Liver (tissue), 9 donors: Measurements from ENCODE around the gene FMN2. TPM values are rescaled to one million over a fixed set of nuclear protein-coding genes. Genes with fewer than 3 reads are reported as not detected.

Source experiments
- DNase-seq: peaks from one replicate; pipeline ENCODE4 v3.0.0-alpha.2; 2017; ENCODE audit warnings: low spot score
- H3K27ac ChIP-seq, 2 donors: one replicate each; pipeline ENCODE4 v1.7.0; 2013; ENCODE audit warnings: inconsistent platforms in 2 of 2, low read length in 2 of 2, control low read depth in 1 of 2, low read depth in 1 of 2, mild to moderate bottlenecking in 1 of 2
- H3K27me3 ChIP-seq, 4 donors: one replicate each; pipeline versions ENCODE4 v1.6.1 to v1.7.0; 2013; ENCODE audit warnings: low read length in 3 of 4, inconsistent platforms in 1 of 4, mild to moderate bottlenecking in 1 of 4, moderate library complexity in 1 of 4; ENCODE audit not compliant: control insufficient read depth in 4 of 4, insufficient read depth in 4 of 4
- H3K36me3 ChIP-seq, 4 donors: one replicate each; pipeline versions ENCODE4 v1.6.1 to v1.7.0; 2013; ENCODE audit warnings: low read length in 3 of 4, mild to moderate bottlenecking in 3 of 4, low read depth in 1 of 4, moderate library complexity in 1 of 4; ENCODE audit not compliant: control insufficient read depth in 4 of 4, insufficient read depth in 3 of 4
- H3K4me1 ChIP-seq, 4 donors: one replicate each; pipeline versions ENCODE4 v1.6.1 to v1.7.0; 2013; ENCODE audit warnings: low read length in 3 of 4, mild to moderate bottlenecking in 3 of 4, moderate library complexity in 1 of 4; ENCODE audit not compliant: control insufficient read depth in 4 of 4, insufficient read depth in 4 of 4
- H3K4me3 ChIP-seq, 3 donors: one replicate each; pipeline versions ENCODE4 v1.6.1 to v1.7.0; 2013; ENCODE audit warnings: low read length in 3 of 3, control low read depth in 1 of 3, low read depth in 1 of 3, mild to moderate bottlenecking in 1 of 3
- H3K9ac ChIP-seq, 2 donors: one replicate each; pipeline ENCODE4 v1.7.0; 2013; ENCODE audit warnings: low read length in 2 of 2, mild to moderate bottlenecking in 2 of 2, moderate library complexity in 2 of 2, control low read depth in 1 of 2, low read depth in 1 of 2
- H3K9me3 ChIP-seq, 4 donors: one replicate each; pipeline versions ENCODE4 v1.6.1 to v1.7.0; 2013; ENCODE audit warnings: low read length in 3 of 4; ENCODE audit not compliant: control insufficient read depth in 4 of 4
- ATF3 ChIP-seq: IDR thresholded peaks from 2 replicates; pipeline ENCODE4 v1.6.1; 2016; ENCODE audit warnings: antibody characterized with exemption
- EGR1 ChIP-seq, 2 donors: IDR thresholded peaks; 2 replicates each; pipeline ENCODE4 v1.6.1; 2016 to 2018; ENCODE audit warnings: antibody characterized with exemption in 2 of 2, low read depth in 2 of 2
- FOXA1 ChIP-seq: IDR thresholded peaks from 2 replicates; pipeline ENCODE4 v1.6.1; 2016; ENCODE audit warnings: antibody characterized with exemption
- FOXA2 ChIP-seq: IDR thresholded peaks from 2 replicates; pipeline ENCODE4 v1.6.1; 2016; ENCODE audit warnings: antibody characterized with exemption
- HNF4A ChIP-seq, 2 donors: conservative IDR thresholded peaks; 2 replicates each; pipeline ENCODE4 v1.6.1; 2016; ENCODE audit warnings: antibody characterized with exemption in 2 of 2, mild to moderate bottlenecking in 2 of 2
- HNF4G ChIP-seq: IDR thresholded peaks from 2 replicates; pipeline ENCODE4 v1.6.1; 2016; ENCODE audit warnings: antibody characterized with exemption
- JUND ChIP-seq, 2 donors: IDR thresholded peaks; 2 replicates each; pipeline ENCODE4 v1.6.1; 2016; ENCODE audit warnings: antibody characterized with exemption in 2 of 2
- NR2F2 ChIP-seq: IDR thresholded peaks from 2 replicates; pipeline ENCODE4 v1.6.1; 2016; ENCODE audit warnings: antibody characterized with exemption
- RAD21 ChIP-seq, 2 donors: IDR thresholded peaks; 2 replicates each; pipeline ENCODE4 v1.6.1; 2016; ENCODE audit warnings: antibody characterized with exemption in 2 of 2, mild to moderate bottlenecking in 2 of 2
- REST ChIP-seq: IDR thresholded peaks from 2 replicates; pipeline ENCODE4 v1.6.1; 2016; ENCODE audit warnings: antibody characterized with exemption, mild to moderate bottlenecking
- RXRA ChIP-seq, 2 donors: IDR thresholded peaks; 2 replicates each; pipeline ENCODE4 v1.6.1; 2017 to 2018; ENCODE audit warnings: antibody characterized with exemption in 2 of 2, mild to moderate bottlenecking in 1 of 2
- SP1 ChIP-seq: IDR thresholded peaks from 2 replicates; pipeline ENCODE4 v1.6.1; 2018; ENCODE audit warnings: antibody characterized with exemption, mild to moderate bottlenecking
- TAF1 ChIP-seq: conservative IDR thresholded peaks from 2 replicates; pipeline ENCODE4 v1.6.1; 2016; ENCODE audit warnings: antibody characterized with exemption, mild to moderate bottlenecking
- YY1 ChIP-seq: IDR thresholded peaks from 2 replicates; pipeline ENCODE4 v1.6.1; 2016; ENCODE audit warnings: antibody characterized with exemption, mild to moderate bottlenecking
- ZBTB33 ChIP-seq: IDR thresholded peaks from 2 replicates; pipeline ENCODE4 v1.6.1; 2016; ENCODE audit warnings: antibody characterized with exemption
- WGBS: extraction: QIAGEN DNeasy Blood & Tissue Kit; methylation state at CpG from one replicate; pipeline ENCODE4 v1.1.7; 2013; 5-methylcytosine and 5-hydroxymethylcytosine counted together
- polyA plus RNA-seq, 2 donors: library from polyadenylated mRNA; stranded (reverse) in 1 of 2; unstranded in 1 of 2; fragments of 200-250 nt in 1 of 2; fragments of >200 nt in 1 of 2; fragmentation: Nextera tagmentation in 1 of 2; extraction: Ambion mirVana in 1 of 2; gene quantifications; one replicate each; pipeline versions ENCODE4 v1.2.1 to v1.2.3, GENCODE V29; 2013 to 2015
- total RNA-seq, 2 donors: library from RNA; depleted of rRNA; stranded (reverse); fragments of >200 nt; gene quantifications; one replicate each; pipeline ENCODE4 v1.2.3, GENCODE V29; 2014
- TF ChIP-seq, protein P1 (sequence below): fragments of 150-350 bp; IDR thresholded peaks from 2 replicates; pipeline ENCODE4 v1.5.1; 2017; ENCODE audit warnings: improper control_type of control experiment, low read depth, low read length; ENCODE audit not compliant: missing input control
- donor health status: healthy.
- donor health status: healthy.
- donor health status: healthy.
- donor health status: healthy.
- donor health status: healthy.

Gene FMN2
- total and polyA plus RNA-seq, 4 donors: 0.17 TPM; not detected in 3

GRCh38 chr1:240385551-240385950 lies 293.9 kb downstream of the FMN2 start:
- no peaks in the 10 kb centered on the region for H3K36me3 ChIP-seq
- DNase-seq: no peak
- WGBS: 78% methylated on average over 5 of the region's 5 CpGs
- peaks cover 0 to 4% (median 0%) of the 10 kb centered on the region in 4 donors for H3K27me3 ChIP-seq
- H3K4me1 ChIP-seq: no peaks in the 10 kb centered on the region
- no peak overlapping the region for H3K9ac ChIP-seq
- H3K27ac ChIP-seq: no peak overlapping the region
- peaks cover 0 to 19% (median 2%) of the 10 kb centered on the region in 4 donors for H3K9me3 ChIP-seq
- H3K4me3 ChIP-seq: no peak overlapping the region
- TF ChIP-seq HNF4G: no peak
- TF ChIP-seq EGR1 (IDR thresholded peaks at IDR 0.05; ENCODE audit: low read depth in 2 of 2): no peak
- no peak for TF ChIP-seq FOXA2
- no peak for TF ChIP-seq FOXA1
- no peak for TF ChIP-seq YY1
- no peak for TF ChIP-seq SP1
- TF ChIP-seq, protein P1, sequence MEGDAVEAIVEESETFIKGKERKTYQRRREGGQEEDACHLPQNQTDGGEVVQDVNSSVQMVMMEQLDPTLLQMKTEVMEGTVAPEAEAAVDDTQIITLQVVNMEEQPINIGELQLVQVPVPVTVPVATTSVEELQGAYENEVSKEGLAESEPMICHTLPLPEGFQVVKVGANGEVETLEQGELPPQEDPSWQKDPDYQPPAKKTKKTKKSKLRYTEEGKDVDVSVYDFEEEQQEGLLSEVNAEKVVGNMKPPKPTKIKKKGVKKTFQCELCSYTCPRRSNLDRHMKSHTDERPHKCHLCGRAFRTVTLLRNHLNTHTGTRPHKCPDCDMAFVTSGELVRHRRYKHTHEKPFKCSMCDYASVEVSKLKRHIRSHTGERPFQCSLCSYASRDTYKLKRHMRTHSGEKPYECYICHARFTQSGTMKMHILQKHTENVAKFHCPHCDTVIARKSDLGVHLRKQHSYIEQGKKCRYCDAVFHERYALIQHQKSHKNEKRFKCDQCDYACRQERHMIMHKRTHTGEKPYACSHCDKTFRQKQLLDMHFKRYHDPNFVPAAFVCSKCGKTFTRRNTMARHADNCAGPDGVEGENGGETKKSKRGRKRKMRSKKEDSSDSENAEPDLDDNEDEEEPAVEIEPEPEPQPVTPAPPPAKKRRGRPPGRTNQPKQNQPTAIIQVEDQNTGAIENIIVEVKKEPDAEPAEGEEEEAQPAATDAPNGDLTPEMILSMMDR: no peak
- no peak for TF ChIP-seq ZBTB33
- no peak for TF ChIP-seq REST
- TF ChIP-seq JUND (IDR thresholded peaks at IDR 0.05): no peak
- TF ChIP-seq HNF4A (conservative IDR thresholded peaks at IDR 0.05): no peak
- no peak for TF ChIP-seq RAD21 (IDR thresholded peaks at IDR 0.05)
- TF ChIP-seq RXRA (IDR thresholded peaks at IDR 0.05): no peak

DNA sequence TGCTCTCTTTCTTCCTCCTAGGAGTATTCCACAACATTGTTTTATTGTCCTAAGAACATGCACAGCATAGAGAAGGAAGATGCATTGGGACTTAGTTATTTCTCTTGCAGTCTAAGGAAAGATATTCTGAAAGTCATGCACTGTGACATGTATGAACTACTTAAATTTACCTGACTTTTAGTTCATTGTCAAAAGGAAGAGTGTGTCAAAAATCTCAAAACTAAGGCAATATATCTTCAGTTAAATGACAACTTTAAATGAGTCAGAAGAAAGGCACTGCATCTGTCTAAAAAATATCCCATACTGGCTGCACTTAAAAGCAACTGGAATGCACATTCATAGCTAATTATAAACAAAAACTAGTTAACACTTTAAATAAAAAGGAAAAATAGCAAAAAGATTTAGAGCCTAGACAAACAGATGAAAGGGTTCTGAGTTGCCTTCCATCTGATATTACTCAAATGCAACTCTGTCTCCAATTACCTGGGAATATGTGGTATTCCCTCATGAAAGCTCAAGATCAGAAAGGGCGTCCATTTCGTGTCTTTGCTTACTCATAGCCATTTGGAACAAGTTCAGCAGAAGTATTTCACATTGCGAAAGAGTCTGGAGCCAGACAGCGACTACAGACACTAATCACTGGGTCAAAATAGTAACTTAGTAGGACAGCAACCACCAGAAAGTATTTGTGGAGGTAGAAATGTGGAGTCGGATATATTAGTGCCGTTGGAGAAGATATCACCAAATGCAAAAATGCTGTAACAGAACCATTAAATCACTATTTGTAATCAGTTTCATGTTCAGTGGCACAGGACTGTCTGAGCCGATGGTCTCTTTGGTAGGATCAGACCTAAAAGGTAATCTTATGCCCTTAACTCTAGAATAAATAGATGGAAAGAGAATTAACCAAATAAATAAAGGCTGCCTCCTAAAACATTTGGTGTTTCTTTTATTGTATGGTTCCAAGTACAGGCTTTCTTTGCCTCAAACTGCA lies 294.6 kb downstream of the FMN2 start:
- H3K36me3 ChIP-seq: no peaks in the 10 kb centered on the region
- H3K9me3 ChIP-seq: peaks cover 0 to 15% (median 2%) of the 10 kb centered on the region in 4 donors
- no peak for DNase-seq
- H3K9ac ChIP-seq: no peak overlapping the region
- peaks cover 0 to 4% (median 0%) of the 10 kb centered on the region in 4 donors for H3K27me3 ChIP-seq
- no peak overlapping the region for H3K4me3 ChIP-seq
- H3K4me1 ChIP-seq: no peaks in the 10 kb centered on the region
- WGBS: 74% methylated on average over 7 of the region's 7 CpGs
- H3K27ac ChIP-seq: no peak overlapping the region
- no peak for TF ChIP-seq EGR1 (IDR thresholded peaks at IDR 0.05; ENCODE audit: low read depth in 2 of 2)
- TF ChIP-seq NR2F2: no peak
- TF ChIP-seq FOXA1: no peak
- no peak for TF ChIP-seq ZBTB33
- no peak for TF ChIP-seq REST
- TF ChIP-seq YY1: no peak
- TF ChIP-seq HNF4G: no peak
- TF ChIP-seq ATF3: no peak
- no peak for TF ChIP-seq TAF1
- TF ChIP-seq FOXA2: no peak
